DMS79 (cell line): ENCODE data around the gene PRMT7.

Experiments
- DNase-seq: peaks from one replicate; lab custom pipeline; 2025; lab: John Stamatoyannopoulos, UW

PRMT7 gene

GRCh38 chr16:68363658-68364521 lies 53.1 kb downstream of the PRMT7 start:
- no peak for DNase-seq

GRCh38 chr16:68364561-68364998 lies 53.8 kb downstream of the PRMT7 start:
- no peak for DNase-seq

GRCh38 chr16:68365167-68365817 lies 54.5 kb downstream of the PRMT7 start:
- DNase-seq = no peak

GRCh38 chr16:68366062-68366461 lies 55.2 kb downstream of the PRMT7 start:
- DNase-seq = no peak

- no peak for DNase-seq
These were observed 56.2 kb downstream of the PRMT7 start for GRCh38 chr16:68367030-68367429.

GRCh38 chr16:68367440-68367839 lies 56.6 kb downstream of the PRMT7 start:
- no peak for DNase-seq

- DNase-seq = no peak
These were observed 57.1 kb downstream of the PRMT7 start for GRCh38 chr16:68367891-68368290.

GRCh38 chr16:68368301-68368888 lies 57.6 kb downstream of the PRMT7 start:
- no peak for DNase-seq

GRCh38 chr16:68369168-68369567 lies 58.3 kb downstream of the PRMT7 start:
- DNase-seq = no peak

GRCh38 chr16:68369697-68370580 lies 59.1 kb downstream of the PRMT7 start:
- no peak for DNase-seq

GRCh38 chr16:68370581-68371275 lies 59.9 kb downstream of the PRMT7 start:
- no peak for DNase-seq

GRCh38 chr16:68371276-68371651 lies 60.4 kb downstream of the PRMT7 start:
- DNase-seq = no peak

- no peak for DNase-seq
These were observed 61.0 kb downstream of the PRMT7 start for GRCh38 chr16:68371706-68372380.

- DNase-seq = no peak
These were observed 61.5 kb downstream of the PRMT7 start for GRCh38 chr16:68372381-68372720.

GRCh38 chr16:68372806-68373205 lies 62.0 kb downstream of the PRMT7 start:
- DNase-seq = no peak

GRCh38 chr16:68373528-68374245 lies 62.9 kb downstream of the PRMT7 start:
- no peak for DNase-seq

GRCh38 chr16:68374246-68374805 lies 63.5 kb downstream of the PRMT7 start:
- no peak for DNase-seq

GRCh38 chr16:68374961-68375660 lies 64.3 kb downstream of the PRMT7 start:
- DNase-seq = no peak

- DNase-seq = no peak
These were observed 65.2 kb downstream of the PRMT7 start for GRCh38 chr16:68375801-68376536.
